Activated CD4-positive, alpha-beta T cell treated with anti-CD3 and anti-CD28 coated beads for 4 hours (primary cell): ENCODE results near the gene MAPT.
"Not testable (repeated sequence)": the region's sequence is repeated elsewhere in the genome, so short reads cannot be mapped to it uniquely, and the experiment has no call there.

ENCODE experiments used
- DNase-seq, 2 donors: peaks; one replicate each; pipeline ENCODE4 v3.0.0-alpha.2; 2020

The MAPT gene

GRCh38 chr17:45931677-45932076, 37.3 kb downstream of the MAPT start:
- no peak for DNase-seq

DNA sequence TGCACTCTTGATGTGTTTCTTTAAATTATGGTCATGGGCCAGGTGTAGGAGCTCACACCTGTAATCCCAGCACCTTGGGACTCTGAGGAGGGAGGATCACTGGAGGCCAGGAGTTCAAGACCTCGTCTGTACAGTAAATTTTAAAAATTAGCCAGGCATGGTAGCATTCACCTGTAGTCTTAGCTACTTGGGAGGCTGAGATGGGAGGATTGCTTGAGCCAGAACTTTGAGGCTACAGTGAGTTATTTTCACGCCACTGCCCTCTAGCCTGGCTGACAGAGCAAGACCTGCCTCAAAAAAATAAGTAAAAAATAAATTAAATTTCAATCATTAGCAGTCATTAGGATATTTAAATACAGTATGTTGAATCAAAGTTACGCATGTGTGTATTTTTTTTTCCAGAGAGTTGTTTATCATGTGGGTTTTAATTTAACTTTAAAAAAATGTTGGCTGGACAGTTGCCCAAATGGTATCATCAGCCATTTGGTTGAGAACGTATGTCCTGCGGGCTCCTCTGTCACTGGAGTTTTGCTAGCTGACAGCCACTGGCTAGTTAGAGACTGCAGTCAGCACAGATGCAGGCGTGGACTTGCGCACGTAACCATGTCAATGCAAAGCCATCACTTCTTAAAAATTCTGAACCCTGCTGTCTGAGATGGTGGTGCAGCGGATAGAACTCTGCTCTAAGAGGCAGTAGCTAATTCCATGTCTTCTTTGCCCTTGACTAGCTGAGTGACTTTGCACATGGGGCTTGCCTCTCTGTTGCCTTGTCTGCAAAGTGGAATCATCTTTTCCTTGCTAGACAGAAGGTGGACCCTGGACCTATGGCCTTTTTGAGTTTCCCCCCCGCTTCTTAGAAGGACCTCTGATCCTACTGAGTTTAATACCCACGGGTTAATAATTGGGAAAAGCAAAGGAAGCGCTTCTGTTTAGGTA, 40.0 kb downstream of the MAPT start:
- no peak for DNase-seq

GRCh38 chr17:45935197-45935709, 40.9 kb downstream of the MAPT start:
- no peak for DNase-seq

GRCh38 chr17:45935710-45936509, 41.6 kb downstream of the MAPT start:
- no peak for DNase-seq

DNA sequence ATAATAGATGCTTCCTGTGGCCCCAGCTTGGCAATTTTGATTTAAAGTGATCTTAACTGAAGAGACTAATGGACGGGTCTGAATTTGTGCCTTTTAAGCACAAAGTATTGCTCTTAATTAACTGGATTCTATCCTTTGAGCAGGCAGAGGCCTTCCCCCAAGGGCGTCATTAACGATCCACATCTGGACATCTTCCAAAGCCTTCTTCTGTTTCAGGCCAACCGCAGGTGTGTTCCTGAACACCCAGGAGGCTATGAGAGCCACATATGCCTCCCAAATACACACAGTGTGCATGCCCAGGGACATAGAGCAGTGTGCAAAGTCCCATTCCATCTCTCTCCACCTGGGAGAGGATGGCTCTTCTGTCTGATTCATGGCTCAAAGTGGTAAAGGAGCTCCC, 42.3 kb downstream of the MAPT start:
- no peak for DNase-seq

GRCh38 chr17:45937186-45937585, 42.8 kb downstream of the MAPT start:
- not testable (repeated sequence) for DNase-seq

DNA sequence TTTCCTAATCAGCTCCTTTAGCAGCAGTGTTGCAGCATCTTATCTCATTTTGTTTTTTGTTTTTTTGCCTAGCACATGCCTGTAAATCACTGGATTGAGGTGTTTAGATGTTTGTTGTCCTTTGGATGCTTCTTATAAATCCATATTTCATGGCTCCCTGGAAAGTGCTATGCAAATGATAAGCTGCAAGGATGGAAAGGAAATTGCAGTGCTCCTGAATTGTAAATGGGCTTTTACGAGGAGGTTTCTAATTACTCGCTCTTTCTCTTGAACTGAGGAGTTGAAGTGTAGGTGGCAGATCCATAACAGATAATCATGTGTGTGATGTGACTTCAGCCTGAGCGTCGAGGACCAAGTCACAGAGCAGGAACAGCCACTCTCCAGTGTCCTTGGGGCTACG, 45.0 kb downstream of the MAPT start:
- DNase-seq, result no peak

- DNase-seq, result no peak
Observed at GRCh38 chr17:45940293-45940692, 45.9 kb downstream of the MAPT start.

DNA sequence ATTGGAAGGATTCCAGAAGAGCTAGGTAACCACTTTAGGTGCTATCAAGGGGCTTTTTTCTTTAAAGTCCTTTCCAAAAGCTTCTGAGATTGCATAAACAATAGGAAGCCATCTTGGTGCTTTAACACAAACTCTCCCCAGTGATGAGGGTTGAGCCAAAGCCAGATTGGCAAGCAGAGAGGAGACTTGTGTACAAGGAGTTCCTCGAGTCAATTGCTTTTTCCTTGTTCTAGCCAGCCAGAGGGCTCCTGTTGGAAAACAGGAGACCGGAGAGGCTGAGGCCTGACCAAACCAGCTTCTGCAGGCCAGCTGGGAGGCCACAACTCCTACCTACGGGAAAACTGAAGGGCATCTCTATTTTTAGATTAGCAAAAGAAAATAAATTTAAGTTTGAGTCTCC, 46.5 kb downstream of the MAPT start:
- no peak for DNase-seq

DNA sequence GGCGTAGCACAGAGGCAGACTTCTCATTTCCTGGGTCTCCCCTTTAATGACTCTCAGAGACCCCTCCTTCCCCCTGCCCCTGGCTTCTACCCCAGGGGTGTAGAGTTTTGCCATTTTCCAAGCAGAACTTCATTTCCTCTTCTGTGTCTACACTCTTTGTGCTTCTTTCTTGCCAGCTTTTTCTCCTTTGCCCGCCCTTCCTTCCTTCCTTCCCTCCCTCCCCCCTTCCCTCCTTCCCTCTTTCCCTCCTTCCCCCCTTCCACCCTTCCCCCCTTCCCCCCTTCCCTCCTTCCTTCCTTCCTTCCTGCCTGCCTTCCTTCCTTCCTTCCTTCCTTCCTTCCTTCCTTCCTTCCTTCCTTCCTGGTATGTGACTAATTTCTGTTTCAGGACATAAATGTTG, 47.0 kb downstream of the MAPT start:
- no peak for DNase-seq

DNA sequence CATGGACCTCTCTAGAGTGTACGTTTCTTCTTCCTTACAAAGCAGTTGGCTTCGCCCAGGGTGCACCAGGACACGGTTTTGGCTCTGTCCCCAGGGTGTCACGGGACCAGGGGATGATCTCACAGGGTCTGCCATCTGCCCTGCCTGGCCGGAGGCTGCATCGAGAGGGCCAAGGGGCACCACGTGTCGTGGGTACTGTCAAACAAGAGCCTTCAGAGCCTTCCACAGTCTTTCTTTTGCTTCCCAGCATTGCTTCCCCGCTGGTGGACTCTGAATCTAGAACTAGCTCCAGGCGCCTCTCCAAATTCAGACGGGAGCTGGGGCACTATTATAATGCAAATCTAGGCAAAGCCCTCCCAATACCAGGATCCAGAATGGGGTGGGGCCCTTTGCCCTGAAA, 47.9 kb downstream of the MAPT start:
- no peak for DNase-seq

DNA sequence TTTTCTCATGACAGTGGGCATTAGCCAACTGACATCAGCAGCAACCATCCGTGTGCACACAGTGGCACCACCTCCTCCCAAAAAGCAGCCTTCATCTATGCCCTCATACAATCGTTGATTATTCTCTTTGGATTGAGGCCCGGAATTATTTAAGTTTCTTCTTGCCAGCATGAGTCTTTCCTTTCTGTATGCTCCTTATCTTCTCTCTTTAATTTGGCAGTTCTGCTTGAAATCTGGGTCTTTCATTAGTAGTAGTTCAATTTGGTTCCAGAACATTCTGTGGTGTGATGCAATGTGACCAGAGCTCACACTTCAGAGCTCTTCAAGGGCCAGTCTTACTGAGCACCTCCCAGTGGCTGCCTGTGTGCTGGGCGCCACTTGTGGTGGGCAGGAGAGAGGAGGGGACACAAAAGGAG, 52.5 kb downstream of the MAPT start:
- DNase-seq, result no peak

DNA sequence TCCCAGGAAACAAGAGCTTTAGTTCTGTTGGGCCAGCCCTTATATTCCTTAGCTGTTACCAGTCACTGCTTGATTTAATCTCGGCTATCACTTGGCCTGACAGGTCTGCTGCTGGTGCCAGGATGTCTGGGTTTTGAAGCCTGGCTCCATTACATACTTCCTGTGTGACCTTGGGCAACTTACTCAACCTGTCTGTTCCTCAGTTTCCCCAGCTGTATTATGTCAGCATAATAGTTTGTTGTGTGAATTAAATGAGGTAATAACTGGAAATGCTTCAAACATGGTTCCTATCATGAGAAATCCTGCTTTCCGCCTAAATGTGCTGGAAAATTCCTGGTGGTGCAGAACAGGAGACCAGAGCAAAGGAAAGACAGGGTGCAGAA, 54.1 kb downstream of the MAPT start:
- no peak for DNase-seq

- peak; percentile 53 to 59 for DNase-seq
Observed at GRCh38 chr17:45948881-45949624, 54.7 kb downstream of the MAPT start.

GRCh38 chr17:45949755-45950320, 55.5 kb downstream of the MAPT start:
- DNase-seq, result no peak

DNA sequence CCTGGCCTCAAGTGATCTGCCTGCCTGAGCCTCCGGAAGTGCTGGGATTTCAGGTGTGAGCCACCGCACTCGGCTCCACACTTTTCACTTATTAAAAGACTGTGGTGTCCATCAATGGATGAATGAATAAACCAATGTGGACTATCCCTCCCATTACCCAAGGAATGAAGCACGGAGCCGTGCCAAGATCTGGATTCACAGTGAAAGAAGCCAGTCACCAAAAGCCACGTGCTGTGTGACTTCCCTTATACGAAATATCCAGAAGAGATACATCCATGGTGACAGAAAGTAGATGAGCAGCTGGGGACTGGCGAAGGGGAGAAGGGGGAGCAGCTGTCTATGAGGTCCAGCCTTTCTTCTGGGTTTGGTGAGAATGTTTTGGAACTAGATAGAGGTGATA, 56.5 kb downstream of the MAPT start:
- no peak for DNase-seq

GRCh38 chr17:45951403-45951802, 57.0 kb downstream of the MAPT start:
- no peak for DNase-seq

- DNase-seq, result no peak
Observed at GRCh38 chr17:45951941-45952340, 57.6 kb downstream of the MAPT start.

GRCh38 chr17:45952814-45953320, 58.5 kb downstream of the MAPT start:
- no peak for DNase-seq

GRCh38 chr17:45953561-45953960, 59.2 kb downstream of the MAPT start:
- no peak for DNase-seq

DNA sequence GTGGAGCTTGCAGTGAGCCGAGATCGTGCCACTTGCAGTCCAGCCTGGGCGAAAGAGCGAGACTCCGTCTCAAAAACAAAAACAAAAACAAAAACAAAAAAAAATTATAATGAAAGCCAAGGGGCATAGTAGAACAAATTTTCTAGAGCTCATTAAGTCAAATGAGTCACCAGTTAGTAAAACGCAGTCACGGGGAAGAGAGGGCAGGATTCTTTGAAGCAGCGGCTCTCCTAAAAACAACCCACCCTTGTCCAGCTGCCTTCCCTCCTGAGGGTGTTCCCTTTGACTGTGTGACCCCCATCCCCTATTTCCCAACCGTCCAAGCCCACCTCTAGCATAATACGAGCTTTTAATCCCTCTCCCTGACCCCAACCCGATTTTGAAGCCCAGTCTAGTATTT, 60.6 kb downstream of the MAPT start:
- DNase-seq, result no peak

DNA sequence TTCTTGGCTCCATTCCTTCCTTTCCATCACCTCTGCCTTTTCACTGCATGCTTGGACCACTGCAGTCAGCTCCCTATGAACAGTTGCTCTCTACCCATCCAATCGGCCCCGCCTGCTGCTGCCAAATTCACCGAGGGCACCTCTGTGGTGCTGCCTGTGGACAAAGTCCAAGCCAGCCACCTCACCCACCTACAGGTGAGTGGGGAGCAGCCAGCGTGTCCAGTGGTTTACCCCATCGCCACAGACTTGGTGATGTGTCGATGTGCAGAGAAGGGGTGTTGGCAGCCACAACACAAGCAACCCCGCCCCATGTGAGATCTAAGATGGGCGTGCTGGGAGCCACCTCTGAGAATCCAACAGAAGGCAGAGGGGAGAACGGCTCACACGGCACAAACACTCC, 61.0 kb downstream of the MAPT start:
- no peak for DNase-seq

- DNase-seq, result no peak
Observed at GRCh38 chr17:45956090-45956489, 61.7 kb downstream of the MAPT start.
